ENCODE results near the gene BBS9.

GRCh38 chr7:33562996-33563395 is 433.6 kb downstream of the BBS9 start:
- TF ChIP-seq CTCF (conservative IDR thresholded peaks at IDR 0.05; ENCODE audit: low read length) (no peak), EZH2phosphoT487 (IDR thresholded peaks at IDR 0.05; ENCODE audit: borderline replicate concordance) (no peak)

Data from Loucy (cell line).